ENCODE data around the gene TTLL10. TPM values are rescaled to one million over a fixed set of nuclear protein-coding genes. Genes with fewer than 3 reads are reported as not detected.
A peak's percentile ranks its signal among the peaks of the same experiment; 100 is the strongest.
"Not testable (repeated sequence)": the region's sequence is repeated elsewhere in the genome, so short reads cannot be mapped to it uniquely, and the experiment has no call there.

Gene TTLL10
- total RNA-seq, 2 experiments from 2014 or later: 0.63 to 0.90 TPM

- DNase-seq (no peak), ATAC-seq (no peak)
- Mint-ChIP-seq H3K27me3 (ENCODE audit: low read depth) (peaks cover 3% of the 10 kb centered on the region), H3K9me3 (ENCODE audit: insufficient read depth) (no peaks in the 10 kb centered on the region), H3K36me3 (ENCODE audit: low read depth) (no peaks in the 10 kb centered on the region), H3K4me3 (no peak overlapping the region), H3K4me1 (ENCODE audit: low read depth) (peaks cover 40% of the 10 kb centered on the region), H3K27ac (peak overlapping the region; percentile 64)
- CTCF ChIA-PET: interaction anchor here (1.3 kb wide), 1 partner anchor 47 kb away, joined by 4 read pairs; no protein-coding TSS in a partner anchor
- POLR2A ChIA-PET: interaction anchor here (1.0 kb wide), 1 partner anchor 11 kb away, joined by 3 read pairs; no protein-coding TSS in a partner anchor
Measured at GRCh38 chr1:1169429-1170214, 4.1 kb upstream of the TTLL10 start.

GRCh38 chr1:1170215-1171091 is 3.2 kb upstream of the TTLL10 start:
- POLR2A ChIA-PET: interaction anchor here (1.7 kb wide), 1 partner anchor 12 kb away, joined by 7 read pairs; no protein-coding TSS in a partner anchor
- H3K27me3 Mint-ChIP-seq (ENCODE audit: low read depth): peaks cover 3% of the 10 kb centered on the region
- no peak for ATAC-seq

GRCh38 chr1:1171161-1171545 is 2.5 kb upstream of the TTLL10 start:
- peaks cover 52% of the 10 kb centered on the region for H3K4me1 Mint-ChIP-seq (ENCODE audit: low read depth)
- ChIA-PET CTCF (interaction anchor here (2.1 kb wide), 1 partner anchor 49 kb away, joined by 9 read pairs; no protein-coding TSS in a partner anchor), POLR2A (interaction anchor here (0.9 to 1.7 kb wide), 2 partner anchors 13 to 37 kb away, joined by 3 to 7 read pairs; no protein-coding TSS in a partner anchor)
- H3K36me3 Mint-ChIP-seq (ENCODE audit: low read depth): no peaks in the 10 kb centered on the region
- no peak overlapping the region for H3K4me3 Mint-ChIP-seq
- no peak for ATAC-seq
- H3K27ac Mint-ChIP-seq: no peak overlapping the region
- H3K27me3 Mint-ChIP-seq (ENCODE audit: low read depth): peaks cover 4% of the 10 kb centered on the region
- no peak for DNase-seq
- no peaks in the 10 kb centered on the region for H3K9me3 Mint-ChIP-seq (ENCODE audit: insufficient read depth)

More at GRCh38 chr1:1170215-1171091, 3.2 kb upstream of the TTLL10 start:
- DNase-seq: no peak
- CTCF ChIA-PET: interaction anchor here (2.1 kb wide), 1 partner anchor 48 kb away, joined by 9 read pairs; no protein-coding TSS in a partner anchor
- Mint-ChIP-seq H3K4me3 (no peak overlapping the region), H3K27ac (peak overlapping the region; percentile 64), H3K9me3 (ENCODE audit: insufficient read depth) (no peaks in the 10 kb centered on the region), H3K4me1 (ENCODE audit: low read depth) (peaks cover 46% of the 10 kb centered on the region), H3K36me3 (ENCODE audit: low read depth) (no peaks in the 10 kb centered on the region)

- ChIA-PET CTCF (interaction anchor here (2.1 kb wide), 1 partner anchor 50 kb away, joined by 9 read pairs; no protein-coding TSS in a partner anchor), POLR2A (interaction anchor here (0.9 to 1.7 kb wide), 2 partner anchors 13 to 36 kb away, joined by 3 to 7 read pairs; no protein-coding TSS in a partner anchor)
- no peaks in the 10 kb centered on the region for H3K36me3 Mint-ChIP-seq (ENCODE audit: low read depth)
- peak; percentile 42 for ATAC-seq
- H3K27me3 Mint-ChIP-seq (ENCODE audit: low read depth): peaks cover 7% of the 10 kb centered on the region
- peaks cover 53% of the 10 kb centered on the region for H3K4me1 Mint-ChIP-seq (ENCODE audit: low read depth)
- H3K4me3 Mint-ChIP-seq: no peak overlapping the region
- peak; percentile 33 for DNase-seq
- peak overlapping the region; percentile 39 for H3K27ac Mint-ChIP-seq
- H3K9me3 Mint-ChIP-seq (ENCODE audit: insufficient read depth): no peaks in the 10 kb centered on the region
Measured at GRCh38 chr1:1171546-1172340, 1.9 kb upstream of the TTLL10 start.

- peaks cover 53% of the 10 kb centered on the region for H3K4me1 Mint-ChIP-seq (ENCODE audit: low read depth)
- no peaks in the 10 kb centered on the region for H3K9me3 Mint-ChIP-seq (ENCODE audit: insufficient read depth)
- peaks cover 11% of the 10 kb centered on the region for H3K27me3 Mint-ChIP-seq (ENCODE audit: low read depth)
- H3K27ac Mint-ChIP-seq: no peak overlapping the region
- POLR2A ChIA-PET: interaction anchor here (0.7 kb wide), 1 partner anchor 58 kb away, joined by 3 read pairs; no protein-coding TSS in a partner anchor
- no peak for DNase-seq
- H3K4me3 Mint-ChIP-seq: peak overlapping the region; percentile 18
- no peaks in the 10 kb centered on the region for H3K36me3 Mint-ChIP-seq (ENCODE audit: low read depth)
- CTCF ChIA-PET: interaction anchor here (1.1 kb wide), 1 partner anchor 109 kb away, joined by 4 read pairs; no protein-coding TSS in a partner anchor
- ATAC-seq: peak; percentile 65
Measured at GRCh38 chr1:1173061-1173792, 453 bp upstream of the TTLL10 start.

GRCh38 chr1:1175221-1176062 is 1.8 kb downstream of the TTLL10 start:
- H3K4me1 Mint-ChIP-seq (ENCODE audit: low read depth): peaks cover 44% of the 10 kb centered on the region
- POLR2A ChIA-PET: interaction anchor here (0.5 to 1.3 kb wide), 2 partner anchors 16 to 106 kb away, joined by 3 read pairs; no protein-coding TSS in a partner anchor
- CTCF ChIA-PET: no interaction called here
- H3K27ac Mint-ChIP-seq: no peak overlapping the region
- DNase-seq: no peak
- no peaks in the 10 kb centered on the region for H3K9me3 Mint-ChIP-seq (ENCODE audit: insufficient read depth)
- H3K4me3 Mint-ChIP-seq: no peak overlapping the region
- H3K27me3 Mint-ChIP-seq (ENCODE audit: low read depth): peaks cover 8% of the 10 kb centered on the region
- no peak for ATAC-seq
- H3K36me3 Mint-ChIP-seq (ENCODE audit: low read depth): no peaks in the 10 kb centered on the region

GRCh38 chr1:1176063-1176761 is 2.5 kb downstream of the TTLL10 start:
- DNase-seq; H3K27ac Mint-ChIP-seq; H3K27me3 Mint-ChIP-seq (ENCODE audit: low read depth); CTCF ChIA-PET; ATAC-seq; H3K36me3 Mint-ChIP-seq (ENCODE audit: low read depth); H3K4me3 Mint-ChIP-seq; H3K9me3 Mint-ChIP-seq (ENCODE audit: insufficient read depth): not testable (repeated sequence)
- peaks cover 41% of the 10 kb centered on the region for H3K4me1 Mint-ChIP-seq (ENCODE audit: low read depth)
- POLR2A ChIA-PET: interaction anchor here (0.5 to 1.3 kb wide), 2 partner anchors 17 to 106 kb away, joined by 3 read pairs; no protein-coding TSS in a partner anchor

GRCh38 chr1:1176931-1177330 is 3.3 kb downstream of the TTLL10 start:
- ChIA-PET POLR2A (no interaction called here), CTCF (no interaction called here)
- H3K4me3 Mint-ChIP-seq: no peak overlapping the region
- H3K36me3 Mint-ChIP-seq (ENCODE audit: low read depth): no peaks in the 10 kb centered on the region
- H3K27me3 Mint-ChIP-seq (ENCODE audit: low read depth): peaks cover 8% of the 10 kb centered on the region
- no peaks in the 10 kb centered on the region for H3K9me3 Mint-ChIP-seq (ENCODE audit: insufficient read depth)
- no peak for DNase-seq
- no peak for ATAC-seq
- peaks cover 35% of the 10 kb centered on the region for H3K4me1 Mint-ChIP-seq (ENCODE audit: low read depth)
- no peak overlapping the region for H3K27ac Mint-ChIP-seq

GRCh38 chr1:1177452-1178206 is 3.9 kb downstream of the TTLL10 start:
- H3K4me3 Mint-ChIP-seq: no peak overlapping the region
- no peaks in the 10 kb centered on the region for H3K9me3 Mint-ChIP-seq (ENCODE audit: insufficient read depth)
- H3K4me1 Mint-ChIP-seq (ENCODE audit: low read depth): peaks cover 35% of the 10 kb centered on the region
- CTCF ChIA-PET: no interaction called here
- ATAC-seq: no peak
- DNase-seq: no peak
- POLR2A ChIA-PET: no interaction called here
- H3K36me3 Mint-ChIP-seq (ENCODE audit: low read depth): no peaks in the 10 kb centered on the region
- H3K27me3 Mint-ChIP-seq (ENCODE audit: low read depth): peaks cover 8% of the 10 kb centered on the region
- H3K27ac Mint-ChIP-seq: no peak overlapping the region

Data from activated CD8-positive, alpha-beta T cell treated with anti-CD3 and anti-CD28 coated beads, Interleukin-2, amount 10 ng/mL, durations not matched to agents 7 days and 5 days (primary cell).